Measurements from ENCODE around the gene TNIK.

DNA sequence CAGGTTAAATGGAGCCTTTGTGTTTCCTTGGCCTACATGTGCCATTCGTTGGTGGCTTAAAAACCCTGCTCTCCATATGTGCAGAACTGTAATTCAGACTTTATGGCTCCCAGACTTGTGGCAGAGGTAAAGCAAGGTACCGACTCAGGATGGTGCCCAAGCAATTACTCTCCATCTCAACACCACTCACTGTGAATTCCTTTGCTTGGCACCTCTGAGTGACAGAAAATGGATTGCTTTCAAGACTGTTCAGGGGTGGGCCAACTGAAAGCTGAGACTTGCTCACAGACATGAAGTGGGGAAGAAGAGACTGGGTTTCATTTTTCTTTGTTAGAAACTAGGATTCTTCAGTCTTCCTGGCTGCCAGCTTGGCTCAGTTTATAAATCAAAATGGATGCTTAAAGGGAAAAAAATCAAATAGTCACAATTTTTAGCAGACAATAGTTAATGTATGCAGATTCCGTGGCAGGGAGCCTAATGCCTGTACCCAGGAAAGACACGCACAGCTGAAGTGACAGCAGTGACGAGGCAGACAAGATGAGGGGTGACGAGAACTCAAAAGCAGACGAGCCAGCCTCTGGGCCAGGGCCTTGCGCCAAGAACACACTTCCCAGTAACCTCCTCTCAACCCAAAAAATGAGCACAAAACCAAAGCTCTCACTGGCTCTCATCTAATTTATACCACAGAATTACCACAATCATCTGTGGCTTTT, 225.8 kb downstream of the TNIK start:
- no peak for TF ChIP-seq CTCF (conservative IDR thresholded peaks at IDR 0.05; ENCODE audit: low read depth, low read length)
- no peak for TF ChIP-seq EZH2 (IDR thresholded peaks at IDR 0.05; ENCODE audit: low read length, unreplicated experiment)
